Endometrium (tissue), 2 donors: ENCODE results near the gene PARVA.
"Not testable (repeated sequence)": the region's sequence is repeated elsewhere in the genome, so short reads cannot be mapped to it uniquely, and the experiment has no call there.

Experiments used
- FAIRE-seq: peaks from 2 replicates; lab custom pipeline; 2012; peaks lifted over from hg19 to GRCh38; lab: Jason Lieb, UNC
- donor health status: control.
- donor health status: control.

The PARVA gene, protein sequence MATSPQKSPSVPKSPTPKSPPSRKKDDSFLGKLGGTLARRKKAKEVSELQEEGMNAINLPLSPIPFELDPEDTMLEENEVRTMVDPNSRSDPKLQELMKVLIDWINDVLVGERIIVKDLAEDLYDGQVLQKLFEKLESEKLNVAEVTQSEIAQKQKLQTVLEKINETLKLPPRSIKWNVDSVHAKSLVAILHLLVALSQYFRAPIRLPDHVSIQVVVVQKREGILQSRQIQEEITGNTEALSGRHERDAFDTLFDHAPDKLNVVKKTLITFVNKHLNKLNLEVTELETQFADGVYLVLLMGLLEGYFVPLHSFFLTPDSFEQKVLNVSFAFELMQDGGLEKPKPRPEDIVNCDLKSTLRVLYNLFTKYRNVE

DNA sequence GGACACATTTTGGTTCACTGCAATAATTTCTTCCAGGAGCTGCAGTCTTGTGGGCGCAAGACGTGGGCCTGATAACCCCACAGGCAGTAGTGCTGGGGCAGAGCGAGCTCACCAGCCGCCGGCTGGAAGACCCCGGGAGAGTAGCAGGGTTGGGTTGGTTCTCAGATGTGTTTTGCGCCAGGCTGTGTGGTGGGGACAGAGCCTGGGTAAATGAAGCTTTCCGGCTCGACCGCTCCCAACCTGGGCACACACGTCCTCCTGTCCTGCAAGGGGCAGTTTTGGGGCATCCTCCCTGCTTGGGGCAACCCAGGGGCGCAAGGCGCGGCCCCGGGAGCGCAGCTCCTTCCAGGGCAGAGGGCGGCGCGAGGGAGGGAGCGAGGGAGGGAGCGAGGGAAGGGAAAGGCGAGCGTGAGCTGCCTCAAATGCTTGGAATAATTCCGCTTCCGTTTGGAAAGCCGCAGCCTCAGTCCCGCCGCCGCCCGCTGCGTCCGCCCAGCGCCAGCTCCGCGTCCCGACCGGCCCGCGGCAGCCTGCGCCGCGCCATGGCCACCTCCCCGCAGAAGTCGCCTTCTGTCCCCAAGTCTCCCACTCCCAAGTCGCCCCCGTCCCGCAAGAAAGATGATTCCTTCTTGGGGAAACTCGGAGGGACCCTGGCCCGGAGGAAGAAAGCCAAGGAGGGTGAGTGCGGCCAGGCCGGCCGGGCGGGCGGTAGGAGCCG, at the start of gene PARVA:
Gene PARVA, plus strand, starts transcription at position 466 of the 718 bp plus-strand sequence. Its CDS starts 77 bp downstream, at position 543.
- no peak for FAIRE-seq

DNA sequence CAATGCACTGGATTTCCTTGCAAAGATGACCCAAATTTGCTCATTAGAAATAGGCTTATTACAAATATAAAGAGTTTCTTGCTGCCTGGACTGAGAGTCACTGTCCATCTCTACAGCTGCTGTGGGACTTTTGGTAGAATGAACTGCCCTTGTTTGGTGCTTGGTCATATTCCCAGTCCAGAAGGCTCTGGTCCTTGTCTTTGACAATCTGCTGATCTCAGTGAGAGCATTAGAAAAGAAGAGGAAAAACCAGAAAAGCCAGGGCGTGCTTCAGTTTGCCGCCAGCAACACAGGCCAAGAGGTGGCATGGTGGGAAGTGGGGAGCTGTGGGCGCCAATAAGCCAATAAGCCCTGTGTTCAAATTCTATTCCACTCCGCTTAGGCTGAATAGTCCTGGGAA, 48.2 kb upstream of the PARVA start:
- no peak for FAIRE-seq

DNA sequence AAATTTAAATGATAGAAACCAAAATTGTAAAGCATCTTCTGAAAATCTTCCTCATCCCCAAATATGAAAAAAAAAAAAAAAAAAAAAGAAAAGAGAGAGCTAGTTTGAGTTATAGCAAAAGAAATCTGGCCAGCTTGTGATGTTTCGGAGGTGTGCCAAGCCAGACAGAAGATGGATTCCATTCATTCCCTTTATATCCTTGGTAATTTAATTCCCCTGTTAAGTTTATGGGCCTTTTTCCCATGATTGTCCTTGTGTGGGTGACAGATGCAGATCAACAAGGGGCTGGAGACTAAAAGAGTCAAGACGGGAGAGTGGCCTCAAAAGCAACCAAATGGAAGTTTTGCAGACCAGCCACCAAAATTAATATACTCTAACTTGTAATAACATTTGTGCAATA, 47.6 kb upstream of the PARVA start:
- FAIRE-seq: no peak

- FAIRE-seq: no peak
Observed at GRCh38 chr11:12330485-12331231, 46.7 kb upstream of the PARVA start.

- FAIRE-seq: peak; percentile 60
Observed at GRCh38 chr11:12331239-12331874, 46.0 kb upstream of the PARVA start.

GRCh38 chr11:12343526-12343925, 33.8 kb upstream of the PARVA start:
- no peak for FAIRE-seq

- FAIRE-seq: no peak
Observed at GRCh38 chr11:12353534-12353933, 23.8 kb upstream of the PARVA start.

- no peak for FAIRE-seq
Observed at GRCh38 chr11:12354750-12355545, 22.4 kb upstream of the PARVA start.

GRCh38 chr11:12356944-12357655, 20.3 kb upstream of the PARVA start:
- FAIRE-seq: no peak

DNA sequence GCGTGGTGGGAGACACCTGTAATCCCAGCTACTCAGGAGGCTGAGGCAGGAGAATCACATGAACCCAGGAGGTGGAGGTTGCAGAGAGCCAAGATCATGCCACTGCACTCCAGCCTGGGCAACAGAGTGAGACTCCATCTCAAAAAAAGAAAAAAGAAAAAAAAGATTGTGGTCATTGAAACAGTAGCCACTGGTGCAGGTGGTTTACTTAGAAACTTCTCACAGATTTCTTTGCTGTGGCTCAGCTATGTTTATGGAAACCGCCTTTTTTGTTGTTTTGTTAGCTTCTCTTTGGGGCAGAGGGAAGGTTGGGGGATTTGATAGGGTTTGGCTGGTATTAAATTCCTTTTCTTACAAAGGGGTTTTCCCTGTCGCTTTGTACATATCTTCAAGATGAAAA, 19.7 kb upstream of the PARVA start:
- FAIRE-seq: not testable (repeated sequence)

DNA sequence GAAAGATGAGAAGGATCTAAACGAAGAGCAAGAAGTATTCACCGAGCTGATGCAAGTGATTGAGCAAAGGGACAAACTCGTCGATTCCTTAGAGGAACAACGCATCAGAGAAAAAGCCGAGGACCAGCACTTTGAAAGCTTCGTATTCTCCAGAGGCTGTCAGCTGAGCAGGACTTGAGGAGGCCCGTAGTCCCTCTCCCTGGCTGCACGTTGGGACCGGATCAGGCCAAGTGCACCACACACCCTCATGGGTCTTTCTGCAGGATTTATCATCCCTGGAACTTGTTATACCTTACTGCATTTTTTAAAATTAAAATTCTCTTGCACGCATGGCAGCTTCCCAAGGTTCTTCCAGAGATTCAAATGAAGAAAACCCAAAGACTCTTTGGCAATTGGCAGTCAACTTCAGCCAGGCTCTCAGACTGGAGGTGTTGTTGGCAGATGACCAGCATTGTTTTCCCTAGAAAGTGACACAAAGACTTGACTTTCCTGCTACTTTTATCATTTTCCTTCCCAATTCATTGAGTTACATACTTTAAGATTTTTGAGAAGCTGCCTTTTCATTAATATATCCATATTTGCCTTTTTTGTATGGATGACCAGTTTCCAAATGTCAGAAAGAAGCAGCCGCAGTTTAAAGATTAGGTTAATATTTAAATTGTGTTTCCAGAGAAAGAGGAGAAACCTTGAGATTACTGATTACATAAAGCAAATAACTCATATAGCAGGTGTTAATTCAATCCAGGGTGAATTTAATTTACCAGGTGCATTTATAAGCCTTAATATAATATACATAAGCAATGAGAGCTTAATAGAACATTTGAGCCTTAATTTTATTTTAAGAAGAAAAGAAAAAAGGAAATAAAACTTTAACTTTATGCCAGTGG, 18.8 kb upstream of the PARVA start:
- FAIRE-seq: no peak

GRCh38 chr11:12359761-12360160, 17.6 kb upstream of the PARVA start:
- no peak for FAIRE-seq

- no peak for FAIRE-seq
Observed at GRCh38 chr11:12361682-12362081, 15.7 kb upstream of the PARVA start.

GRCh38 chr11:12362857-12363256, 14.5 kb upstream of the PARVA start:
- FAIRE-seq: no peak

GRCh38 chr11:12363373-12363772, 14.0 kb upstream of the PARVA start:
- FAIRE-seq: no peak

DNA sequence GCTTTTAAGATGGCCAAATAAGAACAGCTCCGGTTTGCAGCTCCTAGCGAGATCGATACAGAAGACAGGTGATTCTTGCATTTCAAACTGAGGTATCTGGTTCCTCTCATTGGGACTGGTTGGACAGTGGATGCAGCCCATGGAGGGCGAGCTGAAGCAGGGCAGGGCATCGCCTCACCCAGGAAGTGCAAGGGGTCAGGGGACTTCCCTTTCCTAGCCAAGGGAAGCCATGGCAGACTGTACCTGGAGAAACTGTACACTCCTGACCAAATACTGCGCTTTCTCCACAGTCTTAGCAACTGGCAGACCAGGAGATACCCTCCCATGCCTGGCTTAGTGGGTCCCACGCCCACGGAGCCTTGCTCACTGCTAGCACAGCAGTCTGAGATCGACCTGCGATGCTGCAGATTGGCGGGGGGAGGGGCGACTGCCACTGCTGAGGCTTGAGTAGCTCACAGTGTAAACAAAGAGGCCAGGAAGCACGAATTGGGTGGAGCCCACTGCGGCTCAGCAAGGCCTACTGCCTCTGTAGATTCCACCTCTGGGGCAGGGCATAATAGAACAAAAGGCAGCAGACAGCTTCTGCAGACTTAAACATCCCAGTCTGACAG, 11.3 kb upstream of the PARVA start:
- not testable (repeated sequence) for FAIRE-seq

DNA sequence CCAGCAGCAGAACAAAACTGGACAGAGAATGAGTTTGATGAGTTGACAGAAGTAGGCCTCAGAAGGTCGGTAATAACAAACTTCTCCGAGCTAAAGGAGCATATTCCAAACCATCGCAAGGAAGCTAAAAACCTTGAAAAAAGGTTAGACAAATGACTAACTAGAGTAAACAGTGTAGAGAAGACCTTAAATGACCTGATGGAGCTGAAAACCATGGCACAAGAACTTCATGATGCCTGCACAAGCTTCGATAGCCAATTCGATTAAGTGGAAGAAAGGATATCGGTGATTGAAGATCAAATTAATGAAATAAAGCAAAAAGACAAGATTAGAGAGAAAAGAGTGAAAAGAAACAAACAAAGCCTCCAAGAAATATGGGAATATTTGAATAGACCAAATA, 10.3 kb upstream of the PARVA start:
- not testable (repeated sequence) for FAIRE-seq

GRCh38 chr11:12372111-12372510, 5.3 kb upstream of the PARVA start:
- FAIRE-seq: no peak

DNA sequence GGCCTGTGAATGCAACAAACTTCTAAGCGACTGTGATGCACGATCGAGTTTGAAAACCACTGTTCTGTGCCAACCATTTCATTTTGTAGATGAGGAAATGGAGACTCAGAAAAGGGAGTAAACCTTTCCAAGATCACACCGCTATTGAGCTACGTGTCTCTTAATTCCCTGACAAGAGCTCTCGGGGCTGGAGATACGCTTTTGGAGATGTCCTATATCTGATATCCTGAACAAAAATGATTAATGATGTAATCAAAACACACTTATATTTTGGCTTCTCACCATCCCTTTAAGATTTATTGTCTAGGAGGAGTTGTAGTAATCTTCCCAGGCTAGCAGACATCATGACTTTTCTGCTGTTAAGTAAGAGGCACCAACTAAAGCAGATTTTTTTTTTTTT, 1.7 kb upstream of the PARVA start:
- no peak for FAIRE-seq
